T47D (cell line): ENCODE measurements around the gene FGA.

Experiments used
- DNase-seq, 2 experiments: peaks; one replicate each; pipeline versions ENCODE4 v3.0.0 to v3.0.0-alpha.2; 2011 to 2012; ENCODE audit warnings: low read depth in 1 of 2, low spot score in 1 of 2
- JUND ChIP-seq: IDR thresholded peaks from 2 replicates; pipeline ENCODE4 v1.6.1; 2012; ENCODE audit warnings: low read depth
- in situ Hi-C: cut with HindIII; loops from 2 replicates; pipeline ENCODE4 v1.10.0; 2016; ENCODE audit warnings: low sequenced_read_pairs, low pct_unique_long_range_greater_than_20kb

Gene FGA

GRCh38 chr4:154590329-154591006 is at the start of gene FGA:
Gene FGA, minus strand, starts transcription at chr4:154590742. Its CDS starts 55 bp downstream, at chr4:154590687.
- in situ Hi-C loops: no loop called here
- TF ChIP-seq JUND: no peak
- no peak for DNase-seq

- no peak for DNase-seq
- in situ Hi-C loops: no loop called here
- TF ChIP-seq JUND: no peak
These were observed 43.5 kb upstream of the FGA start for GRCh38 chr4:154634058-154634457.

GRCh38 chr4:154631828-154632227 is 41.3 kb upstream of the FGA start:
- in situ Hi-C loops: no loop called here
- no peak for TF ChIP-seq JUND
- no peak for DNase-seq

GRCh38 chr4:154630324-154630723 is 39.8 kb upstream of the FGA start:
- DNase-seq: no peak
- TF ChIP-seq JUND: no peak
- in situ Hi-C loops: no loop called here

GRCh38 chr4:154626793-154627484 is 36.4 kb upstream of the FGA start:
- no peak for TF ChIP-seq JUND
- peak; percentile 33 to 75 for DNase-seq
- in situ Hi-C loops: no loop called here

GRCh38 chr4:154625971-154626370 is 35.4 kb upstream of the FGA start:
- DNase-seq: no peak
- TF ChIP-seq JUND: no peak
- in situ Hi-C loops: no loop called here

- TF ChIP-seq JUND: no peak
- in situ Hi-C loops: no loop called here
- no peak for DNase-seq
These were observed 33.5 kb upstream of the FGA start for GRCh38 chr4:154623995-154624394.

- no peak for TF ChIP-seq JUND
- in situ Hi-C loops: no loop called here
- no peak for DNase-seq
These were observed 32.9 kb upstream of the FGA start for GRCh38 chr4:154623436-154623835.

- in situ Hi-C loops: no loop called here
- no peak for TF ChIP-seq JUND
- DNase-seq: peak; percentile 43 to 54
These were observed 32.1 kb upstream of the FGA start for GRCh38 chr4:154622598-154622997.

- no peak for TF ChIP-seq JUND
- in situ Hi-C loops: no loop called here
- DNase-seq: no peak
These were observed 29.6 kb upstream of the FGA start for GRCh38 chr4:154620111-154620510.

GRCh38 chr4:154618708-154619315 is 28.3 kb upstream of the FGA start:
- no peak for TF ChIP-seq JUND
- peak; percentile 19 to 68 for DNase-seq
- in situ Hi-C loops: no loop called here

GRCh38 chr4:154617820-154618317 is 27.3 kb upstream of the FGA start:
- no peak for TF ChIP-seq JUND
- no peak for DNase-seq
- in situ Hi-C loops: no loop called here

- TF ChIP-seq JUND: no peak
- no peak for DNase-seq
- in situ Hi-C loops: no loop called here
These were observed 26.2 kb upstream of the FGA start for GRCh38 chr4:154616731-154617130.
